IMR-90 (cell line): ENCODE results near the gene KCNIP3. TPM values are rescaled to one million over a fixed set of nuclear protein-coding genes. Genes with fewer than 3 reads are reported as not detected.

ENCODE experiments used
- ATAC-seq: fragments of 200-7000 bp; cut with Tn5 transposase; 2 replicates; pipeline ENCODE4 v1.9.1; 2020; ENCODE audit warnings: low read depth, mild to moderate bottlenecking, moderate library complexity
- BruUV-seq: library from RNA; stranded (reverse); fragments of 400-500 nt; replicated peaks from 2 replicates; lab custom pipeline; 2021; lab: Mats Ljungman, UMichigan
- CTCF ChIA-PET: fragments of 300-600 bp; formaldehyde crosslinking; extraction: SDS; loops from one replicate; lab custom pipeline; 2021; ENCODE audit warnings: antibody characterized with exemption; lab: Yijun Ruan, JAX
- POLR2A ChIA-PET: fragments of 300-600 bp; sonication (Branson Sonifier 250); formaldehyde crosslinking; loops from one replicate; lab custom pipeline; 2022; ENCODE audit warnings: antibody characterized with exemption; ENCODE audit not compliant: unreplicated experiment; lab: Charles Lee
- DNase-seq: peaks from one replicate; pipeline ENCODE4 v3.0.0; 2013
- H2AFZ ChIP-seq: replicated peaks from 2 replicates; pipeline ENCODE3; 2013; ENCODE audit warnings: low read length, mild to moderate bottlenecking; ENCODE audit not compliant: poor library complexity
- H2AK5ac ChIP-seq: 2 replicates; pipeline ENCODE4 v1.6.1; 2013; ENCODE audit warnings: low read depth, low read length, inconsistent platforms
- H2AK9ac ChIP-seq: replicated peaks from 2 replicates; pipeline ENCODE3; 2013; ENCODE audit warnings: mild to moderate bottlenecking, low read depth, low read length, moderate library complexity; ENCODE audit not compliant: poor library complexity
- H2BK120ac ChIP-seq: 2 replicates; pipeline ENCODE4 v1.6.1; 2013; ENCODE audit warnings: low read depth, low read length, inconsistent platforms
- H2BK15ac ChIP-seq: 3 replicates; pipeline ENCODE4 v1.6.1; 2013; ENCODE audit warnings: low read depth, low read length, inconsistent platforms
- H2BK20ac ChIP-seq: 2 replicates; pipeline ENCODE4 v1.6.1; 2013; ENCODE audit warnings: low read depth, mild to moderate bottlenecking, inconsistent platforms, low read length, moderate library complexity
- H2BK5ac ChIP-seq: 2 replicates; pipeline ENCODE4 v1.6.1; 2013; ENCODE audit warnings: mild to moderate bottlenecking, low read depth, low read length, inconsistent platforms; ENCODE audit not compliant: poor library complexity, severe bottlenecking
- H3K14ac ChIP-seq: replicated peaks from 2 replicates; pipeline ENCODE4 v1.6.1; 2013; ENCODE audit warnings: low read depth, low read length, inconsistent platforms
- H3K18ac ChIP-seq: 2 replicates; pipeline ENCODE4 v1.6.1; 2013; ENCODE audit warnings: low read depth, low read length, control low read depth
- H3K23ac ChIP-seq: 2 replicates; pipeline ENCODE4 v1.6.1; 2013; ENCODE audit warnings: low read depth, low read length, inconsistent platforms
- H3K27ac ChIP-seq: 2 replicates; pipeline ENCODE4 v1.5.1; 2013; ENCODE audit warnings: mild to moderate bottlenecking, control low read depth, low read length; ENCODE audit not compliant: insufficient read depth
- H3K27me3 ChIP-seq: 2 replicates; pipeline ENCODE4 v1.6.1; 2013; ENCODE audit warnings: low read length; ENCODE audit not compliant: control insufficient read depth, insufficient read depth
- H3K36me3 ChIP-seq: 2 replicates; pipeline ENCODE4 v1.6.1; 2013; ENCODE audit warnings: low read length, mixed read lengths; ENCODE audit not compliant: control insufficient read depth, insufficient read depth
- H3K4ac ChIP-seq: 2 replicates; pipeline ENCODE4 v1.6.1; 2013; ENCODE audit warnings: low read depth, low read length, inconsistent platforms
- H3K4me1 ChIP-seq: 2 replicates; pipeline ENCODE4 v1.6.1; 2013; ENCODE audit warnings: low read length, mixed read lengths; ENCODE audit not compliant: control insufficient read depth, insufficient read depth
- H3K4me2 ChIP-seq: 2 replicates; pipeline ENCODE4 v1.6.1; 2013; ENCODE audit warnings: low read depth, mild to moderate bottlenecking, control low read depth, low read length, moderate library complexity
- H3K4me3 ChIP-seq: 2 replicates; pipeline ENCODE4 v1.5.1; 2013; ENCODE audit warnings: low read depth, mild to moderate bottlenecking, control low read depth, low read length, moderate library complexity; ENCODE audit not compliant: insufficient read depth
- H3K56ac ChIP-seq: 2 replicates; pipeline ENCODE4 v1.6.1; 2013; ENCODE audit warnings: low read length, inconsistent platforms; ENCODE audit not compliant: insufficient read depth; ENCODE audit errors: extremely low read depth
- H3K79me1 ChIP-seq, 2 experiments: 2 replicates each; pipeline ENCODE4 v1.6.1; 2013; ENCODE audit warnings: low read length in 2 of 2, inconsistent platforms in 1 of 2, low read depth in 1 of 2
- H3K9ac ChIP-seq: 2 replicates; pipeline ENCODE4 v1.6.1; 2013; ENCODE audit warnings: low read depth, low read length, control low read depth
- H3K9me1 ChIP-seq: 2 replicates; pipeline ENCODE4 v1.6.1; 2013; ENCODE audit warnings: low read length, inconsistent platforms; ENCODE audit not compliant: insufficient read depth
- H3K9me3 ChIP-seq: 2 replicates; pipeline ENCODE4 v1.6.1; 2013; ENCODE audit warnings: low read length; ENCODE audit not compliant: control insufficient read depth, insufficient read depth
- H4K20me1 ChIP-seq: 2 replicates; pipeline ENCODE4 v1.6.1; 2013; ENCODE audit warnings: low read length, inconsistent platforms; ENCODE audit not compliant: insufficient read depth
- H4K5ac ChIP-seq: 2 replicates; pipeline ENCODE4 v1.6.1; 2013; ENCODE audit warnings: mild to moderate bottlenecking, low read depth, low read length, control low read depth
- H4K8ac ChIP-seq, 2 experiments: 2 replicates each; pipeline ENCODE4 v1.6.1; 2013; ENCODE audit warnings: low read depth in 2 of 2, low read length in 2 of 2, control low read depth in 1 of 2, inconsistent platforms in 1 of 2
- H4K91ac ChIP-seq: 2 replicates; pipeline ENCODE4 v1.6.1; 2013; ENCODE audit warnings: low read depth, low read length, inconsistent platforms; ENCODE audit not compliant: insufficient read depth
- BHLHE40 ChIP-seq: fragments of 150-350 bp; IDR thresholded peaks from 2 replicates; pipeline ENCODE4 v1.6.1; 2016; ENCODE audit warnings: mild to moderate bottlenecking, low read depth, low read length
- CEBPB ChIP-seq: IDR thresholded peaks from 2 replicates; pipeline ENCODE4 v1.6.1; 2012; ENCODE audit warnings: low read depth, low read length, improper control_type of control experiment
- CHD1 ChIP-seq: IDR thresholded peaks from 2 replicates; pipeline ENCODE4 v1.6.1; 2012; ENCODE audit warnings: low read depth, low read length, improper control_type of control experiment
- CTCF ChIP-seq: conservative IDR thresholded peaks from 2 replicates; pipeline ENCODE4 v1.5.1; 2012; ENCODE audit warnings: mild to moderate bottlenecking, low read depth, low read length, improper control_type of control experiment
- FOS ChIP-seq: fragments of 150-350 bp; IDR thresholded peaks from 2 replicates; pipeline ENCODE4 v1.6.1; 2016; ENCODE audit warnings: low read depth, low read length
- MAFK ChIP-seq: IDR thresholded peaks from 2 replicates; pipeline ENCODE4 v1.6.1; 2012; ENCODE audit warnings: low read depth, low read length, improper control_type of control experiment
- MAZ ChIP-seq: IDR thresholded peaks from 2 replicates; pipeline ENCODE4 v1.6.1; 2012; ENCODE audit warnings: low read depth, mild to moderate bottlenecking, low read length, improper control_type of control experiment, moderate library complexity, borderline replicate concordance
- NFE2L2 ChIP-seq: fragments of 150-350 bp; IDR thresholded peaks from 2 replicates; pipeline ENCODE4 v1.6.1; 2016; ENCODE audit warnings: low read depth, mild to moderate bottlenecking, low read length
- POLR2A ChIP-seq: IDR thresholded peaks from 2 replicates; pipeline ENCODE4 v1.6.1; 2012; ENCODE audit warnings: mild to moderate bottlenecking, low read depth, low read length
- RAD21 ChIP-seq: IDR thresholded peaks from 2 replicates; pipeline ENCODE4 v1.6.1; 2012; ENCODE audit warnings: low read length, improper control_type of control experiment
- RCOR1 ChIP-seq: IDR thresholded peaks from 2 replicates; pipeline ENCODE4 v1.6.1; 2012; ENCODE audit warnings: mild to moderate bottlenecking, low read length, improper control_type of control experiment; ENCODE audit not compliant: insufficient replicate concordance
- RFX5 ChIP-seq: IDR thresholded peaks from 2 replicates; pipeline ENCODE4 v1.8.0; 2012; ENCODE audit warnings: low read depth, mild to moderate bottlenecking, low read length, moderate library complexity
- SMC3 ChIP-seq: fragments of 150-350 bp; IDR thresholded peaks from 2 replicates; pipeline ENCODE4 v1.6.1; 2016; ENCODE audit warnings: low read depth, mild to moderate bottlenecking, antibody characterized with exemption, low read length, moderate library complexity
- WGBS, 2 experiments: methylation state at CpG; one replicate each; pipeline versions ENCODE4 v1.1.5 to v1.1.7; 2013; ENCODE audit warnings: missing lambda C conversion rate in 2 of 2; ENCODE audit not compliant: insufficient read length in 1 of 2; ENCODE audit errors: extremely low coverage in 2 of 2; 5-methylcytosine and 5-hydroxymethylcytosine counted together
- dilution Hi-C: fragments of 300-500 bp; cut with HindIII; formaldehyde crosslinking; loops from one replicate; pipeline ENCODE4 v1.14.3; 2018; ENCODE audit warnings: low sequenced_read_pairs; ENCODE audit not compliant: unreplicated experiment
- in situ Hi-C: fragments of 300-500 bp; cut with MboI; formaldehyde crosslinking; loops from 3 replicates; pipeline ENCODE4 v1.14.3; 2019; ENCODE audit warnings: low sequenced_read_pairs, inconsistent platforms, mixed read lengths
- intact Hi-C: fragments of 100-400 bp; cut with micrococcal nuclease; formaldehyde crosslinking; loops from 2 replicates; pipeline ENCODE4 v1.10.0; 2022
- polyA plus RNA-seq, 3 experiments: library from polyadenylated mRNA; depleted of rRNA; stranded (reverse); fragments of >200 nt; gene quantifications; 2 replicates each; pipeline ENCODE4 v1.2.3, GENCODE V29; 2012; ENCODE audit warnings: low replicate concordance in 1 of 3
- total RNA-seq: library from RNA; depleted of rRNA; stranded (reverse); fragments of >200 nt; gene quantifications from 2 replicates; pipeline ENCODE4 v1.2.3, GENCODE V29; 2012
- TF ChIP-seq, protein P1 (sequence below): fragments of 150-350 bp; IDR thresholded peaks from 2 replicates; pipeline ENCODE4 v1.6.1; 2017; ENCODE audit warnings: mild to moderate bottlenecking, antibody characterized with exemption, low read length, low read depth
- TF ChIP-seq, protein P2 (sequence below): fragments of 150-350 bp; IDR thresholded peaks from 2 replicates; pipeline ENCODE4 v1.6.1; 2016; ENCODE audit warnings: low read depth, mild to moderate bottlenecking, low read length, moderate library complexity, borderline replicate concordance

The KCNIP3 gene
- total and polyA plus RNA-seq, 2 of the 4 experiments (the other 2 are of a cell fraction) = 0.72 to 1.4 TPM

DNA sequence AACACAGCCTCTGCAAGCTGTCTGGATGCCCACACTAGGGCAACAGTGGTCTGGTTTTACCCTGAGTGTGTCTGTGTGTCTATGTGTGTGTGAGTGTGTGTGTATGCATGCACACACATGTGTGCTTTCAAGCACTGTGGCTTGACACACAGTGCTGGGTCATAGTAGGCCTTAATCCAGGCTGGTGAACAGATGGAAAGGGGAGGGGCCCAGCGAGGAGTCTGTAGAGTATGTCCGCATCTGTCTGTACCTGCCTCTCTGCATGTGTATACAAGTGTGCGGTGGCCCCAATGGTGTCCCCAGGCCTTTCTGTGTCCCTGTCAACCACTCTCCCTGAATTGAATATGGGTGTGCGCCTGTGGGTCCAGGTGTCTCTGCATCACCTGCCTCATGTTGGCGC lies 9.3 kb upstream of the KCNIP3 start:
- POLR2A ChIA-PET = no interaction called here
- intact Hi-C loops = no loop called here
- no peak for ATAC-seq

More for the DNA sequence above, 9.3 kb upstream of the KCNIP3 start:
- BruUV-seq = no TSS peak
- Histone ChIP-seq H3K9ac (no peak overlapping the region), H4K5ac (no peak overlapping the region), H3K4me1 (no peaks in the 10 kb centered on the region), H2BK120ac (no peak overlapping the region), H3K4ac (no peak overlapping the region), H4K20me1 (no peaks in the 10 kb centered on the region), H2AK9ac (no peak overlapping the region), H3K27ac (no peak overlapping the region), H3K23ac (no peak overlapping the region), H3K79me1 (no peaks in the 10 kb centered on the region), H3K56ac (no peak overlapping the region), H3K9me3 (no peaks in the 10 kb centered on the region; the same call in 1 of the 2 replicates), H3K14ac (no peak overlapping the region), H2AFZ (no peak overlapping the region), H2AK5ac (no peak overlapping the region), H2BK5ac (no peak overlapping the region), H2BK15ac (no peak overlapping the region), H4K8ac (no peak overlapping the region), H4K91ac (no peak overlapping the region), H3K18ac (no peak overlapping the region), H3K27me3 (peaks cover 2% of the 10 kb centered on the region; the same call in 1 of the 2 replicates), H3K9me1 (no peaks in the 10 kb centered on the region), H2BK20ac (no peak overlapping the region), H3K36me3 (no peaks in the 10 kb centered on the region), H3K4me3 (no peak overlapping the region), H3K4me2 (no peak overlapping the region)
- CTCF ChIA-PET = no interaction called here
- in situ Hi-C loops (no loop called here), dilution Hi-C loops (no loop called here)
- no peak for TF ChIP-seq NFE2L2
- TF ChIP-seq CTCF = no peak
- no peak for TF ChIP-seq SMC3
- no peak for TF ChIP-seq FOS
- TF ChIP-seq MAFK = no peak
- no peak for TF ChIP-seq RCOR1
- no peak for TF ChIP-seq MAZ
- no peak for TF ChIP-seq POLR2A
- TF ChIP-seq, protein P1, sequence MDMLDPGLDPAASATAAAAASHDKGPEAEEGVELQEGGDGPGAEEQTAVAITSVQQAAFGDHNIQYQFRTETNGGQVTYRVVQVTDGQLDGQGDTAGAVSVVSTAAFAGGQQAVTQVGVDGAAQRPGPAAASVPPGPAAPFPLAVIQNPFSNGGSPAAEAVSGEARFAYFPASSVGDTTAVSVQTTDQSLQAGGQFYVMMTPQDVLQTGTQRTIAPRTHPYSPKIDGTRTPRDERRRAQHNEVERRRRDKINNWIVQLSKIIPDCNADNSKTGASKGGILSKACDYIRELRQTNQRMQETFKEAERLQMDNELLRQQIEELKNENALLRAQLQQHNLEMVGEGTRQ = no peak
- no peak for TF ChIP-seq CHD1
- TF ChIP-seq BHLHE40 = no peak
- TF ChIP-seq, protein P2, sequence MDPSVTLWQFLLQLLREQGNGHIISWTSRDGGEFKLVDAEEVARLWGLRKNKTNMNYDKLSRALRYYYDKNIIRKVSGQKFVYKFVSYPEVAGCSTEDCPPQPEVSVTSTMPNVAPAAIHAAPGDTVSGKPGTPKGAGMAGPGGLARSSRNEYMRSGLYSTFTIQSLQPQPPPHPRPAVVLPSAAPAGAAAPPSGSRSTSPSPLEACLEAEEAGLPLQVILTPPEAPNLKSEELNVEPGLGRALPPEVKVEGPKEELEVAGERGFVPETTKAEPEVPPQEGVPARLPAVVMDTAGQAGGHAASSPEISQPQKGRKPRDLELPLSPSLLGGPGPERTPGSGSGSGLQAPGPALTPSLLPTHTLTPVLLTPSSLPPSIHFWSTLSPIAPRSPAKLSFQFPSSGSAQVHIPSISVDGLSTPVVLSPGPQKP = no peak
- no peak for TF ChIP-seq RFX5
- no peak for TF ChIP-seq RAD21
- TF ChIP-seq CEBPB = no peak
- 75% methylated on average over 1 of the region's 5 CpGs; no CpG with 5 or more reads in 1 of the 2 experiments for WGBS, 2 experiments
- no peak for DNase-seq
